Liver (tissue), 9 donors: ENCODE data around the gene DGKE. TPM values are rescaled to one million over a fixed set of nuclear protein-coding genes. Genes with fewer than 3 reads are reported as not detected.

ENCODE experiments used
- DNase-seq: peaks from one replicate; pipeline ENCODE4 v3.0.0-alpha.2; 2017; ENCODE audit warnings: low spot score
- H3K27ac ChIP-seq, 2 donors: one replicate each; pipeline ENCODE4 v1.7.0; 2013; ENCODE audit warnings: inconsistent platforms in 2 of 2, low read length in 2 of 2, control low read depth in 1 of 2, low read depth in 1 of 2, mild to moderate bottlenecking in 1 of 2
- H3K27me3 ChIP-seq, 4 donors: one replicate each; pipeline versions ENCODE4 v1.6.1 to v1.7.0; 2013; ENCODE audit warnings: low read length in 3 of 4, inconsistent platforms in 1 of 4, mild to moderate bottlenecking in 1 of 4, moderate library complexity in 1 of 4; ENCODE audit not compliant: control insufficient read depth in 4 of 4, insufficient read depth in 4 of 4
- H3K36me3 ChIP-seq, 4 donors: one replicate each; pipeline versions ENCODE4 v1.6.1 to v1.7.0; 2013; ENCODE audit warnings: low read length in 3 of 4, mild to moderate bottlenecking in 3 of 4, low read depth in 1 of 4, moderate library complexity in 1 of 4; ENCODE audit not compliant: control insufficient read depth in 4 of 4, insufficient read depth in 3 of 4
- H3K4me1 ChIP-seq, 4 donors: one replicate each; pipeline versions ENCODE4 v1.6.1 to v1.7.0; 2013; ENCODE audit warnings: low read length in 3 of 4, mild to moderate bottlenecking in 3 of 4, moderate library complexity in 1 of 4; ENCODE audit not compliant: control insufficient read depth in 4 of 4, insufficient read depth in 4 of 4
- H3K4me3 ChIP-seq, 3 donors: one replicate each; pipeline versions ENCODE4 v1.6.1 to v1.7.0; 2013; ENCODE audit warnings: low read length in 3 of 3, control low read depth in 1 of 3, low read depth in 1 of 3, mild to moderate bottlenecking in 1 of 3
- H3K9ac ChIP-seq, 2 donors: one replicate each; pipeline ENCODE4 v1.7.0; 2013; ENCODE audit warnings: low read length in 2 of 2, mild to moderate bottlenecking in 2 of 2, moderate library complexity in 2 of 2, control low read depth in 1 of 2, low read depth in 1 of 2
- H3K9me3 ChIP-seq, 4 donors: one replicate each; pipeline versions ENCODE4 v1.6.1 to v1.7.0; 2013; ENCODE audit warnings: low read length in 3 of 4; ENCODE audit not compliant: control insufficient read depth in 4 of 4
- CTCF ChIP-seq: fragments of 150-350 bp; IDR thresholded peaks from 2 replicates; pipeline ENCODE4 v1.5.1; 2017; ENCODE audit warnings: improper control_type of control experiment, low read depth, low read length; ENCODE audit not compliant: missing input control
- EGR1 ChIP-seq, 2 donors: IDR thresholded peaks; 2 replicates each; pipeline ENCODE4 v1.6.1; 2016 to 2018; ENCODE audit warnings: antibody characterized with exemption in 2 of 2, low read depth in 2 of 2
- FOXA1 ChIP-seq: IDR thresholded peaks from 2 replicates; pipeline ENCODE4 v1.6.1; 2016; ENCODE audit warnings: antibody characterized with exemption
- FOXA2 ChIP-seq: IDR thresholded peaks from 2 replicates; pipeline ENCODE4 v1.6.1; 2016; ENCODE audit warnings: antibody characterized with exemption
- GABPA ChIP-seq, 2 donors: IDR thresholded peaks in 1 of 2; conservative IDR thresholded peaks in 1 of 2; 2 replicates each; pipeline ENCODE4 v1.6.1; 2016; ENCODE audit warnings: antibody characterized with exemption in 2 of 2, mild to moderate bottlenecking in 1 of 2, moderate library complexity in 1 of 2
- HNF4A ChIP-seq, 2 donors: conservative IDR thresholded peaks; 2 replicates each; pipeline ENCODE4 v1.6.1; 2016; ENCODE audit warnings: antibody characterized with exemption in 2 of 2, mild to moderate bottlenecking in 2 of 2
- HNF4G ChIP-seq: IDR thresholded peaks from 2 replicates; pipeline ENCODE4 v1.6.1; 2016; ENCODE audit warnings: antibody characterized with exemption
- JUND ChIP-seq, 2 donors: IDR thresholded peaks; 2 replicates each; pipeline ENCODE4 v1.6.1; 2016; ENCODE audit warnings: antibody characterized with exemption in 2 of 2
- NR2F2 ChIP-seq: IDR thresholded peaks from 2 replicates; pipeline ENCODE4 v1.6.1; 2016; ENCODE audit warnings: antibody characterized with exemption
- RAD21 ChIP-seq, 2 donors: IDR thresholded peaks; 2 replicates each; pipeline ENCODE4 v1.6.1; 2016; ENCODE audit warnings: antibody characterized with exemption in 2 of 2, mild to moderate bottlenecking in 2 of 2
- RXRA ChIP-seq, 2 donors: IDR thresholded peaks; 2 replicates each; pipeline ENCODE4 v1.6.1; 2017 to 2018; ENCODE audit warnings: antibody characterized with exemption in 2 of 2, mild to moderate bottlenecking in 1 of 2
- SP1 ChIP-seq: IDR thresholded peaks from 2 replicates; pipeline ENCODE4 v1.6.1; 2018; ENCODE audit warnings: antibody characterized with exemption, mild to moderate bottlenecking
- TAF1 ChIP-seq: conservative IDR thresholded peaks from 2 replicates; pipeline ENCODE4 v1.6.1; 2016; ENCODE audit warnings: antibody characterized with exemption, mild to moderate bottlenecking
- YY1 ChIP-seq: IDR thresholded peaks from 2 replicates; pipeline ENCODE4 v1.6.1; 2016; ENCODE audit warnings: antibody characterized with exemption, mild to moderate bottlenecking
- WGBS: extraction: QIAGEN DNeasy Blood & Tissue Kit; methylation state at CpG from one replicate; pipeline ENCODE4 v1.1.7; 2013; 5-methylcytosine and 5-hydroxymethylcytosine counted together
- polyA plus RNA-seq, 2 donors: library from polyadenylated mRNA; stranded (reverse) in 1 of 2; unstranded in 1 of 2; fragments of 200-250 nt in 1 of 2; fragments of >200 nt in 1 of 2; fragmentation: Nextera tagmentation in 1 of 2; extraction: Ambion mirVana in 1 of 2; gene quantifications; one replicate each; pipeline versions ENCODE4 v1.2.1 to v1.2.3, GENCODE V29; 2013 to 2015
- total RNA-seq, 2 donors: library from RNA; depleted of rRNA; stranded (reverse); fragments of >200 nt; gene quantifications; one replicate each; pipeline ENCODE4 v1.2.3, GENCODE V29; 2014
- TF ChIP-seq, protein P1 (sequence below): IDR thresholded peaks from 2 replicates; pipeline ENCODE4 v1.6.1; 2016; ENCODE audit warnings: antibody characterized with exemption, mild to moderate bottlenecking
- TF ChIP-seq, protein P2 (sequence below): IDR thresholded peaks from 2 replicates; pipeline ENCODE4 v1.6.1; 2016; ENCODE audit warnings: antibody characterized with exemption
- TF ChIP-seq, protein P3 (sequence below): IDR thresholded peaks from 2 replicates; pipeline ENCODE4 v1.6.1; 2016; ENCODE audit warnings: antibody characterized with exemption
- TF ChIP-seq, protein P4 (sequence below): IDR thresholded peaks from 2 replicates; pipeline ENCODE4 v1.6.1; 2016; ENCODE audit warnings: antibody characterized with exemption
- donor health status: healthy.
- donor health status: healthy.
- donor health status: healthy.
- donor health status: healthy.
- donor health status: healthy.

The DGKE gene
- total and polyA plus RNA-seq, 4 donors: 1.0 to 5.9 (median 2.8) TPM

DNA sequence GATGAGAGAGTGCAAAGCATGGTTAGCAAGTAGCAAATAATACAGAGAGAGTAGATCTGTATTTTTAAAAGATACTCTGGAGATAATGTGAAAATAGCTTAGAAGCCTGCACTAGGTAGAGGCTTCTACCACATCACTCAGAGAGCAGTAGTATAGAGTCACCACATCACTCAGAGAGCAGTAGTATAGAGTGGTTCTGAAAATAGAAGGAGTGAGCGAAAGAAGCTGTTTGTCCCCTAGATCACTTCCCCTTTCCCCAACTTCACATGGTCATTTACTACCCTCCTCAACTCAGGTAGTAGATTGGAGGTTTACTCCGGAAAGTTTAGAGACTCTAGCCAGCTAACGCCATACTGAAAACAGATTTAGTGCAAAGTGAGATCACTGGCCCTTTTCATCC lies 17.1 kb downstream of the DGKE start:
- WGBS: 65% methylated on average over 3 of the region's 3 CpGs
- H3K27me3 ChIP-seq: no peaks in the 10 kb centered on the region
- H3K27ac ChIP-seq: no peak overlapping the region
- H3K4me3 ChIP-seq: no peak overlapping the region
- H3K9ac ChIP-seq: no peak overlapping the region
- H3K9me3 ChIP-seq: no peaks in the 10 kb centered on the region
- H3K36me3 ChIP-seq: peaks cover 0 to 6% (median 5%) of the 10 kb centered on the region in 4 donors
- DNase-seq: no peak
- H3K4me1 ChIP-seq: no peaks in the 10 kb centered on the region
- TF ChIP-seq FOXA2 (no peak), GABPA (IDR thresholded peaks at IDR 0.05 in 1 of 2, conservative IDR thresholded peaks at IDR 0.05 in 1 of 2) (no peak), YY1 (no peak)
- TF ChIP-seq, protein P1, sequence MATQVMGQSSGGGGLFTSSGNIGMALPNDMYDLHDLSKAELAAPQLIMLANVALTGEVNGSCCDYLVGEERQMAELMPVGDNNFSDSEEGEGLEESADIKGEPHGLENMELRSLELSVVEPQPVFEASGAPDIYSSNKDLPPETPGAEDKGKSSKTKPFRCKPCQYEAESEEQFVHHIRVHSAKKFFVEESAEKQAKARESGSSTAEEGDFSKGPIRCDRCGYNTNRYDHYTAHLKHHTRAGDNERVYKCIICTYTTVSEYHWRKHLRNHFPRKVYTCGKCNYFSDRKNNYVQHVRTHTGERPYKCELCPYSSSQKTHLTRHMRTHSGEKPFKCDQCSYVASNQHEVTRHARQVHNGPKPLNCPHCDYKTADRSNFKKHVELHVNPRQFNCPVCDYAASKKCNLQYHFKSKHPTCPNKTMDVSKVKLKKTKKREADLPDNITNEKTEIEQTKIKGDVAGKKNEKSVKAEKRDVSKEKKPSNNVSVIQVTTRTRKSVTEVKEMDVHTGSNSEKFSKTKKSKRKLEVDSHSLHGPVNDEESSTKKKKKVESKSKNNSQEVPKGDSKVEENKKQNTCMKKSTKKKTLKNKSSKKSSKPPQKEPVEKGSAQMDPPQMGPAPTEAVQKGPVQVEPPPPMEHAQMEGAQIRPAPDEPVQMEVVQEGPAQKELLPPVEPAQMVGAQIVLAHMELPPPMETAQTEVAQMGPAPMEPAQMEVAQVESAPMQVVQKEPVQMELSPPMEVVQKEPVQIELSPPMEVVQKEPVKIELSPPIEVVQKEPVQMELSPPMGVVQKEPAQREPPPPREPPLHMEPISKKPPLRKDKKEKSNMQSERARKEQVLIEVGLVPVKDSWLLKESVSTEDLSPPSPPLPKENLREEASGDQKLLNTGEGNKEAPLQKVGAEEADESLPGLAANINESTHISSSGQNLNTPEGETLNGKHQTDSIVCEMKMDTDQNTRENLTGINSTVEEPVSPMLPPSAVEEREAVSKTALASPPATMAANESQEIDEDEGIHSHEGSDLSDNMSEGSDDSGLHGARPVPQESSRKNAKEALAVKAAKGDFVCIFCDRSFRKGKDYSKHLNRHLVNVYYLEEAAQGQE: no peak

DNA sequence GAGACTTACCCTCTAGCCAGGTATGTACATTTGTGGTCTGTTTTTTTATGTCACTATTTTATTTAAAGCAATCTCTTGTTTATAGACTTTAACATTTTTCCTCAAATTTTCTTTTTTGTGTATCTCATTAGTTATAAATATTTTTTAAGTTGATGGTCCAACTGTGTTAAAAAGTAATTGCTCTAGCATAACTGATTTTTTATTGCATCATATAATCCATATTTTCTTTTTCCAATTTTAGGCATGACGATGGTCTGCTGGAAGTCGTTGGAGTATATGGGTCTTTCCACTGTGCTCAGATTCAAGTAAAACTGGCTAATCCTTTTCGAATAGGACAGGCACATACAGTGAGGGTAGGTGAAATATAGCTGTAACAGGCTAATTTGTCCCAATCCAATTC lies 27.9 kb downstream of the DGKE start:
- no peak for TF ChIP-seq NR2F2
- TF ChIP-seq EGR1 (IDR thresholded peaks at IDR 0.05; ENCODE audit: low read depth in 2 of 2): no peak
- TF ChIP-seq, protein P1: no peak
- TF ChIP-seq, protein P2, sequence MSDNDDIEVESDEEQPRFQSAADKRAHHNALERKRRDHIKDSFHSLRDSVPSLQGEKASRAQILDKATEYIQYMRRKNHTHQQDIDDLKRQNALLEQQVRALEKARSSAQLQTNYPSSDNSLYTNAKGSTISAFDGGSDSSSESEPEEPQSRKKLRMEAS: no peak
- no peak for TF ChIP-seq RXRA (IDR thresholded peaks at IDR 0.05)
- TF ChIP-seq FOXA1: no peak
- TF ChIP-seq JUND (IDR thresholded peaks at IDR 0.05): no peak
- TF ChIP-seq YY1: no peak
- no peak for TF ChIP-seq CTCF
- TF ChIP-seq GABPA (IDR thresholded peaks at IDR 0.05 in 1 of 2, conservative IDR thresholded peaks at IDR 0.05 in 1 of 2): no peak
- TF ChIP-seq HNF4A (conservative IDR thresholded peaks at IDR 0.05): no peak
- no peak for TF ChIP-seq RAD21 (IDR thresholded peaks at IDR 0.05)
- no peak for TF ChIP-seq FOXA2
- no peak for TF ChIP-seq SP1
- TF ChIP-seq, protein P3, sequence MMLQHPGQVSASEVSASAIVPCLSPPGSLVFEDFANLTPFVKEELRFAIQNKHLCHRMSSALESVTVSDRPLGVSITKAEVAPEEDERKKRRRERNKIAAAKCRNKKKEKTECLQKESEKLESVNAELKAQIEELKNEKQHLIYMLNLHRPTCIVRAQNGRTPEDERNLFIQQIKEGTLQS: no peak
- TF ChIP-seq HNF4G: no peak
- TF ChIP-seq, protein P4, sequence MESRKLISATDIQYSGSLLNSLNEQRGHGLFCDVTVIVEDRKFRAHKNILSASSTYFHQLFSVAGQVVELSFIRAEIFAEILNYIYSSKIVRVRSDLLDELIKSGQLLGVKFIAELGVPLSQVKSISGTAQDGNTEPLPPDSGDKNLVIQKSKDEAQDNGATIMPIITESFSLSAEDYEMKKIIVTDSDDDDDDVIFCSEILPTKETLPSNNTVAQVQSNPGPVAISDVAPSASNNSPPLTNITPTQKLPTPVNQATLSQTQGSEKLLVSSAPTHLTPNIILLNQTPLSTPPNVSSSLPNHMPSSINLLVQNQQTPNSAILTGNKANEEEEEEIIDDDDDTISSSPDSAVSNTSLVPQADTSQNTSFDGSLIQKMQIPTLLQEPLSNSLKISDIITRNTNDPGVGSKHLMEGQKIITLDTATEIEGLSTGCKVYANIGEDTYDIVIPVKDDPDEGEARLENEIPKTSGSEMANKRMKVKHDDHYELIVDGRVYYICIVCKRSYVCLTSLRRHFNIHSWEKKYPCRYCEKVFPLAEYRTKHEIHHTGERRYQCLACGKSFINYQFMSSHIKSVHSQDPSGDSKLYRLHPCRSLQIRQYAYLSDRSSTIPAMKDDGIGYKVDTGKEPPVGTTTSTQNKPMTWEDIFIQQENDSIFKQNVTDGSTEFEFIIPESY: no peak
- no peak for TF ChIP-seq TAF1
- Histone ChIP-seq H3K27ac (no peak overlapping the region), H3K9ac (no peak overlapping the region), H3K27me3 (no peaks in the 10 kb centered on the region), H3K9me3 (no peaks in the 10 kb centered on the region), H3K4me1 (peaks cover 0 to 4% (median 1%) of the 10 kb centered on the region in 4 donors), H3K36me3 (peaks cover 1 to 13% (median 7%) of the 10 kb centered on the region in 4 donors), H3K4me3 (no peak overlapping the region)
- WGBS: 94% methylated on average over 3 of the region's 3 CpGs
- no peak for DNase-seq
